ENCODE data around the gene POLR2H.

POLR2H gene

DNA sequence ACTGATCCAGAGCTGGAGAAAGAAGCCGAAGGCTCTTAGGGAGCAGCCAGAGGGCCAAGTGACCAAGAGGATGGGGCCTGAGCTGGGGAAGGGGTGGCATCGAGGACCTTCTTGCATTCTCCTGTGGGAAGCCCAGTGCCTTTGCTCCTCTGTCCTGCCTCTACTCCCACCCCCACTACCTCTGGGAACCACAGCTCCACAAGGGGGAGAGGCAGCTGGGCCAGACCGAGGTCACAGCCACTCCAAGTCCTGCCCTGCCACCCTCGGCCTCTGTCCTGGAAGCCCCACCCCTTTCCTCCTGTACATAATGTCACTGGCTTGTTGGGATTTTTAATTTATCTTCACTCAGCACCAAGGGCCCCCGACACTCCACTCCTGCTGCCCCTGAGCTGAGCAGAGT is 27.9 kb downstream of the POLR2H start:
- DNase-seq: no peak

DNA sequence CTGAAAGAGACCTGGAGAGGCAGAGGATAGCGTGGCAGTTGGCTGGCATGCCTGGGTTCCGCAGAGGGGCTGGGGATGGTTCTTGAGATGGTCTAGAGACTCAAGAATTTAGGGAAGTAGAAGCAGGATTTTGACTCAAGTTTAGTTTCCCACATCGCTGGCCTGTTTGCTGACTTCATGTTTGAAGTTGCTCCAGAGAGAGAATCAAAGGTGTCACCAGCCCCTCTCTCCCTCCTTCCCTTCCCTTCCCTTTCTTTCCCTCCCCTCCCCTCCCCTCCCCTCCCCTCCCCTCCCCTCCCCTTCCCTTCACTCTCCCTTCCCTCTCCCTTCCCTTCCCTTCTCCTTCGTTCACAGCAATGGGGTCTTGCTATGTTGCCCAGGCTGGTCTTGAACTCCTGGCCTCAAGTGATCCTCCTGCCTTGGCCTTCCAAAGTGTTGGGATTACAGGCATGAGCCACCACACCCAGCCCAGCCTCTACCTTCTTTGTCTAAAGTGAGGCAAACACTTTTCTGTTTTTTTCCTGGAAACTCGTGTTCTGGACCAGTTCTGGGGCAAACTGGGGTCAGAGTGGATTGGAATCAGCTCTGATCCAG is 28.5 kb downstream of the POLR2H start:
- DNase-seq: no peak

DNA sequence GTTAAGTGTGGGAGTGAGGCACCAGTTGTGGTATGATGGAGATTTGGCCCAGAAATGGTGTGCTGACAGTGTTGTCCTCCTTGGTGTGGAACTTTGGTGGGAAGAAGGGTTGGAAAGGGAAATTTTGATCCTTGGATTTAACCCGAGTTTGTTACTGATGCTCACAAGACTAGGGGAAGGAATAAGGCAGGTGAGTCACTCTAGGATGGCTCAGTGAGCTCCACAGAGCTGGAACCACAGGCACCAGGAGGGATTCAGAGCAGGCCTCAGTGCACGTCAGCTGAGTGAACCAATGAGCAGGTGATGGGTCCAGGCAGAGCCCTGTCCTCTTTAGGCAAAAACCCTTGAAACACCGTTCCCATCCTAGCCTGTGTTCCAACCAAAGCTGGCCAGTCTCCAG is 29.8 kb downstream of the POLR2H start:
- DNase-seq: no peak

DNA sequence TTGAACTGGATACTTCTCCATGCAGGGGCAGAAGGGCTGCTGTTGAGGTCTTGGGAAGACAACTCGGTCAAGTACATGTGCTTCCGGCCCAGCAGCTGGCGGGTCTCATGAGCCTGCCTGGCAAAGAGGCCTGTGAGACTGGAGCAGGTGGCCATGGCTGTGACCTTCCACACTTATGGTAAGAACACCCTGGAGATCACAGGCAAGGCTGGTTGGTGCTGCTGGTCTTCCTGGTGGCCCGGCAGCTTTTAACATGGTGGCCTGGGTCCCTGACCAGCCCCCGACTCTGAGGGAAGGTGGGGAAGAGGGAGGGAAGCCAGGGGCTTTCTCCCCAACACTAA is 33.8 kb downstream of the POLR2H start:
- no peak for DNase-seq

DNA sequence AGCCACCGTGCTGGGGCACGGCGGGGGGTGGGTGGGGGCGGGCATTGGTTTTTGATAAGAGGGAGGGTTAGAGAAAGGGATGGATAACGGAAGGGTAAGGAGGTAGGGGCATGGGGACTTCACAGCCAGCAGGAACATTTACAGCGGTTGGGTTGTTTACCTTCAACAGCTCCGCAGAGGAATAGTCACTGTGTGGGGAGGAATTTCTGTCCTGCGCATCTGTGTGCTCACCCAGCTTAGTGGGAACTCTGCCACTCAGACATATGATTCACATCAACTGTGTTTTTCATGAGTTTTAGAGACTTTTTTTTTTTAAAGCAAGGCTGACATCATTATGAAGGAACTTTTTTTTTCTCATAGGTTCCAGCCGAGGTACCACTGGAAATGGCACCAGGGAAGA is 37.9 kb downstream of the POLR2H start:
- DNase-seq: no peak

DNA sequence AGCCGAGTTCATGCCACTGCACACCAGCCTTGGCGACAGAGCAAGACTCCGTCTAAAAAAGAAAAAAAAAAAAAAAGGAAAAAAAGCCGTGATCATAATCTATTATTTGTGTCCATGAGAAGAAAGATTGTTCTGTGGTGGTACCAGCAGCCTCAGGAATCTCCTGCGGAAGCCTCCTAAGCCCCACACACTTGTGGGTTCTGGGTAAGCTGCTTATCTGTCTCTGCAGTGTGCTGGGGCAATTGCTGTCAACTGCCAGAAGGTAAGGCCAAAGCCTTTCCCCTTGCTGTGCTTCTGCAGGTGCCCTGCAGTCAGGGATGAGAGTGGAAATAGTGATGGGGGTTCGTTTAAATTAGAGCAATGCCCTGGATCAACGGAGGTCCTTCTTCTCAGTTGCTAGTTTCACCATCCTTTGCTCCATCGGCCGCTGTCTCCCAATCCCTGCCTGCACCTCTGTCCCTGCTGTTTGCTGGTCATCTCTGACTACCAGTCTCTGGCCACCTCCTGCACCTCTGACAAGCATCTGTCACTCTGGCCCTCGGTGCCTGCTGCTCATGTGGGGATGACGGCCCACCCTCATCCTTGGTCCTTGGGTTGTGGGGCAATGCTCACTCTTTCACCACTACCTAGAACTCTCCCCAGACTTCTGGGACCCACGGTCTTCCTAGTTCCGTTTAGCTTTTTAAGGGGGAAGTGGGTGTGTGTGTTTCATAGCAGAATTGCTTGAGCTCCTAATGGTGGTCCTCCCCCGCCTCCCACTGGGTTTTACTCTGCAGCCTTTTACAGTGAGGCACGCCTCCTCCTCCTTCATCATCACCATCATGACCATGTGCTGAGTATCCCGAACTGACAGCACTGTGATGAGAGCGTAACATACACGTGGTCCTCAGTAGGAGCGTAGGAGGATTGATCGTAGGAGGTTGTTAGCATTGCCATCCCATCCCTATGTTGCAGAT is 43.8 kb downstream of the POLR2H start:
- no peak for DNase-seq

DNA sequence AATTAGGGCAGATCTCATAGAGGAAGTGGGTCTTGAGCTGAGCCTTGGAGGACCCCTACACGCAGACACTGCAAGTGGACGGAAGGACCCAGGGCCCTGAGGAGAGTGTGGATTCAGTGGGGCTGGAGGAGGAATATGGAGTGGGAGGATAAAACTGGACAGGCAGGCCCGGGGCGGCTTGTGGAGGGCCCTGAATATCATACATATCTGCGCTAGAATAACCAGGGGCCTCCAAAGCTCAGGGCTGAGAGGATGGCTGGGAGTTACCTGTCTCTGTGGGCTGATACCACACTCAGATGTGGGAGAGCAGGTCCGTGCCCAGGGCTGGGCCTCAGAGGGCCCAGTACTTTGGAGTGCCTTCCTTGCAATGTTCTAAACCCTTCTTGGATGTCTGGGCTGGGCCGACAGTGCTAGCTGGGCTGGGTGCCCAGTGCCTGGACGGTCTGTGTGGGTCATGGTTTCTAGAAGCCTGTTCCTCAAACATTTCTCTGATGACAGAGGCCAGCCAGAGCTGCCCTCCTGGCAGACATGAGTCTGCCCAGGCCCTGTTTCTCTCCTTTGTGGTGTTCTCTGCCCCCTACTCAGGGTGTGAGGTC is 47.9 kb downstream of the POLR2H start:
- DNase-seq: no peak

DNA sequence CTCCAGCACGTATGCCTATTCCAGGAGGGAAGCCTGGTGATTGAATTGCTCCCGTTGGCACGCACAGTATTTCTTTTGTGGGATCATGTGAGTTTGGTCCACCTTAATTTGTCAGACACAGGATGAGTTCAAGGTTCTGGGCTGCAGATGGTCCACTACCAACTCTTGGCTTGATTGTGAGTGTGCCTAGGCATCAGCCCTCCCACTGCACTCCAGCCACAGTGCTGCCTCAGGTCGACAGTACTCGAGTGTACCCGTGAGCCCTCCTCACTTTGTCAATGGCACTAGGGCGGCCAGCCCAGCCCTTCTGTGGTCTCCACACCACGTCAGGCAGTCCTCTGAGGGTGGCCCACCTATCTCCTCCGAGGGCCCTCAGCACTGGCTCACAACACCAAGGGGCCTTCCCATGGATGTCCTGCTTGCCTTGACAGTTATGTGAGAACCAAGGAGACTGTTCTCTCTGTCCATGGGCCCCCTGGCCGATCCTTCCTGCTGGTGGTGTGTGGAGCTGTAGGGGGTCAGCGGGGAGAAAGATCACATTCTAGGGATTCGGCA is 48.5 kb downstream of the POLR2H start:
- DNase-seq: no peak

DNA sequence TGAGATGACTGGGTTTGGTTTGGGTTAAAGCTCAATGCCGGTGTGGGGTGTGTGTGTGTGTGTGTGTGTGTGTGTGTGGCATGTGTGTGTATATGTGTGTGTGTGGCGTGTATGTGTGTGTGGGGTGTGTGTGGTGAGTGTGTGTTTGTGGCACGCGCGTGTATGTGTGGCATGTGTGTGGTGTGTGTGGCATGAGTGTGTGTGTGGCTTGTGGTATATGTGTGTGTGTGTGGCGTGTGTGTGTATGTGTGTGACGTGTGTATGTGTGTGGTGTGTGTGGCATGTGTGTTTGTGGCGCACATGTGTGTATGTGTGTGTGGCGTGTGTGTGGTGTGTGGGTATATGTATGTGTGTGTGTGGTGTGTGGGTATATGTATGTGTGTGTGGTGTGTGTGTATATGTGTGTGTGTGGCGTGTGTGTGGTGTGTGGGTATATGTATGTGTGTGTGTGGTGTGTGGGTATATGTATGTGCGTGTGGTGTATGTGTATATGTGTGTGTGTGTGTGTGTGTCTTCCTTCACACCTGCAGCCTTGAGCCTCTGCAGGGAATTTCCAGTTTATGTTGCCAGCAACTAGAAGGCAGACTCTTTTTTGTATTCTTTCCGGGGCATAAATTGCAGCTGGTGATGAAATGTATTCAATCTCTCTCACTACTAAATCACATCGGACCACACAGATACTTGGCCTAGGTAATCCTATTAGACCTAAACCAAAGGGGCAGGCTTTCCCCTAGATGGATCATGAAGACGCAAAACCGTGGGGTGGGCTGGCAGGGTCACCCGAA is 53.1 kb downstream of the POLR2H start:
- no peak for DNase-seq

DNA sequence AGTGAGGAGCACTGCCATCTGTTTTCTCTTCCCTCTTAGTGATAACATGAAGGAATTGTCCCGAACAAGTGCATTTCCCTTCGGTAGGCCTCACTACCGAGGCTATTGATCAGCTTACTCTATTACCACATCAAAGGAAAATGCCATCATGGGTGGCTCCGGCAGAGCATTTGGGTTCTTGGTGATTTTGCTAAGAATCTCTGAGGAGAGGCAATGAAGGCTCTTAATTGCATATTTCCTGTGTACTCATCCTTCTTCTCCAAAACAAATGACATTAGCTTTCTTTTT is 53.6 kb downstream of the POLR2H start:
- DNase-seq: no peak

DNA sequence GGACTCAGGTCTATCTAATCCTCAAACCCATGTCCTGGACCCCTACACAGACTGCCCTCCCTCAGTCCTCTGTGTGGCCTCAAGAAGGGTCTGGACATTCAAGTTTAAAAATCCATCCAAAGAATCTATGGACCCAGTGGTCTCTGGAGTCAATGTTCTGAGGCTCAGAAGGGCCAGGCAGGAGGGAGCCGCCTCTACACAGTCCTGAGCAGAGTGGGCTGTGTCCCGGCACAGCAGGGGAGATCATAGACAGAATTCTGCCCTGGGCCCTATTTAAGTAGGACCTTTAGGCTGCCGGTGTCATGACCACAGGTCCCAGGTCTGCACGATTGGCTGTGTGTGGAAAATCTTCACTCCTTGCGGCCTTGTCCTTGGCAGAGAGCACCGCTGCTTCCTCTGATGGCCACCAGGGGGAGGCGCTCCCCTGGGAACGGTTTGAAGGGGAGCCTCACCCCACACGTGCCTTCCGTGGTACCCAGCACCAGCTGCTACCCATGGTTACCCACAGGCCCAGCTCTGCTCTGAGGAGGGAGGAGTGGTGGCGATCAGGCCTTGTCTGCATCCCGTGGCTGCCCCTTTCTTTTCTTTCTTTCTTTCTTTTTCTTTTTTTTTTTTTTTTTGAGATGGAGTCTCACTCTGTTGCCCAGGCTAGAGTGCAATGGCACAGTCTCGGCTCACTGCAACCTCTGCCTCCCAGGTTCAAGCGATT is 56.3 kb downstream of the POLR2H start:
- DNase-seq: peak; percentile 61

All from effector CD4-positive, alpha-beta T cell (primary cell).